GM23338 (cell line): Measurements from ENCODE around the gene SPRYD7. TPM values are rescaled to one million over a fixed set of nuclear protein-coding genes. Genes with fewer than 3 reads are reported as not detected.

ENCODE experiments used
- ATAC-seq: fragments of 200-7000 bp; cut with Tn5 transposase; 3 replicates; pipeline ENCODE4 v1.9.1; 2020
- DNase-seq: peaks from one replicate; pipeline ENCODE4 v3.0.0-alpha.2; 2015; ENCODE audit warnings: low spot score
- H2AFZ ChIP-seq: fragments of 200-600 bp; sonication (generic); 2 replicates; pipeline ENCODE4 v1.8.0; 2016; ENCODE audit warnings: antibody characterized with exemption, mild to moderate bottlenecking, moderate library complexity
- H3F3A ChIP-seq: fragments of 200-600 bp; sonication (generic); replicated peaks from 2 replicates; pipeline ENCODE4 v1.8.0; 2017; ENCODE audit warnings: antibody characterized with exemption, mixed run types, low read depth
- H3K27ac ChIP-seq: fragments of 200-600 bp; sonication (generic); 2 replicates; pipeline ENCODE4 v1.6.1; 2016; ENCODE audit warnings: low read depth
- H3K27me3 ChIP-seq: fragments of 200-600 bp; sonication (generic); 2 replicates; pipeline ENCODE4 v1.8.0; 2016; ENCODE audit warnings: mild to moderate bottlenecking, mixed run types, moderate library complexity; ENCODE audit not compliant: insufficient read depth
- H3K36me3 ChIP-seq: fragments of 200-600 bp; sonication (generic); 2 replicates; pipeline ENCODE4 v1.8.0; 2016; ENCODE audit warnings: mild to moderate bottlenecking; ENCODE audit not compliant: insufficient read depth
- H3K4me1 ChIP-seq: fragments of 200-600 bp; sonication (generic); 2 replicates; pipeline ENCODE4 v1.8.0; 2016; ENCODE audit warnings: mild to moderate bottlenecking, moderate library complexity; ENCODE audit not compliant: insufficient read depth
- H3K4me2 ChIP-seq: fragments of 200-600 bp; sonication (generic); 2 replicates; pipeline ENCODE4 v1.7.1; 2017; ENCODE audit warnings: mixed run types
- H3K4me3 ChIP-seq: fragments of 200-600 bp; sonication (generic); 2 replicates; pipeline ENCODE4 v1.6.1; 2016; ENCODE audit warnings: mixed run types
- H3K79me2 ChIP-seq: fragments of 200-600 bp; sonication (generic); replicated peaks from 2 replicates; pipeline ENCODE4 v1.8.0; 2017; ENCODE audit warnings: mild to moderate bottlenecking; ENCODE audit not compliant: insufficient read depth
- H3K9me2 ChIP-seq: fragments of 200-600 bp; sonication (generic); 2 replicates; pipeline ENCODE4 v1.8.0; 2017; ENCODE audit not compliant: insufficient read depth
- H4K20me1 ChIP-seq: fragments of 200-600 bp; sonication (generic); replicated peaks from 2 replicates; pipeline ENCODE4 v1.8.0; 2017; ENCODE audit warnings: mild to moderate bottlenecking; ENCODE audit not compliant: insufficient read depth
- H3K27ac Mint-ChIP-seq: 2 replicates; pipeline ENCODE4 v1.8.0; 2020; ENCODE audit warnings: inconsistent platforms, mild to moderate bottlenecking, moderate library complexity, mixed read lengths
- H3K27me3 Mint-ChIP-seq: 3 replicates; pipeline ENCODE4 v1.8.0; 2022; ENCODE audit warnings: low read depth, mild to moderate bottlenecking, moderate library complexity, mixed read lengths, inconsistent platforms; ENCODE audit not compliant: insufficient read depth, poor library complexity
- H3K36me3 Mint-ChIP-seq: 3 replicates; pipeline ENCODE4 v1.8.0; 2021; ENCODE audit warnings: low read depth, mild to moderate bottlenecking, inconsistent platforms, moderate library complexity, mixed read lengths
- H3K4me1 Mint-ChIP-seq: 3 replicates; pipeline ENCODE4 v1.8.0; 2020; ENCODE audit warnings: mild to moderate bottlenecking, inconsistent platforms, mixed read lengths
- H3K4me3 Mint-ChIP-seq: 3 replicates; pipeline ENCODE4 v1.8.0; 2021; ENCODE audit warnings: moderate library complexity, mild to moderate bottlenecking, inconsistent platforms, mixed read lengths
- H3K9me3 Mint-ChIP-seq: 3 replicates; pipeline ENCODE4 v1.8.0; 2020; ENCODE audit warnings: moderate library complexity, mild to moderate bottlenecking, inconsistent platforms, mixed read lengths
- CREB1 ChIP-seq: fragments of 250-450 bp; sonication (Bioruptor Pico); IDR thresholded peaks from 2 replicates; pipeline ENCODE4 v1.5.0; 2020; ENCODE audit warnings: low read depth, mild to moderate bottlenecking, moderate library complexity
- CTCF ChIP-seq, 2 experiments: fragments of 200-600 bp in 1 of 2; sonication (generic) in 1 of 2; conservative IDR thresholded peaks; 2 replicates each; pipeline versions ENCODE4 v1.5.1 to v1.6.1; 2016 to 2017; ENCODE audit warnings: antibody characterized with exemption in 2 of 2, low read depth in 2 of 2, mild to moderate bottlenecking in 2 of 2, moderate library complexity in 1 of 2
- EZH2phosphoT487 ChIP-seq: fragments of 200-600 bp; sonication (generic); IDR thresholded peaks from one replicate; pipeline ENCODE4 v1.8.1; 2018; ENCODE audit warnings: antibody characterized with exemption; ENCODE audit not compliant: unreplicated experiment
- JUNB ChIP-seq: IDR thresholded peaks from one replicate; pipeline ENCODE4 v1.6.1; 2016; ENCODE audit warnings: antibody characterized with exemption; ENCODE audit not compliant: unreplicated experiment
- NANOG ChIP-seq: IDR thresholded peaks from 2 replicates; pipeline ENCODE4 v1.6.1; 2016; ENCODE audit warnings: antibody characterized with exemption, borderline replicate concordance
- POLR2AphosphoS5 ChIP-seq: IDR thresholded peaks from 2 replicates; pipeline ENCODE4 v1.6.1; 2016; ENCODE audit warnings: antibody characterized with exemption, low read depth
- ZNF114 ChIP-seq: fragments of 250-450 bp; sonication (Bioruptor Pico); IDR thresholded peaks from 2 replicates; pipeline ENCODE4 v1.5.0; 2020; ENCODE audit warnings: mild to moderate bottlenecking, moderate library complexity
- ZNF331 ChIP-seq: fragments of 250-450 bp; sonication (Bioruptor Pico); IDR thresholded peaks from 2 replicates; pipeline ENCODE4 v1.5.0; 2020; ENCODE audit warnings: low read depth, mild to moderate bottlenecking, moderate library complexity
- polyA plus RNA-seq: library from polyadenylated mRNA; unstranded; fragments of >200 nt; fragmentation: Nextera tagmentation; extraction: Ambion mirVana; gene quantifications from 2 replicates; pipeline ENCODE4 v1.2.1, GENCODE V29; 2016
- total RNA-seq: library from RNA; depleted of rRNA; stranded (reverse); fragments of >200 nt; shearing (Covaris generic); gene quantifications from 2 replicates; pipeline ENCODE4 v1.2.3, GENCODE V29; 2014
- TF ChIP-seq, protein P1 (sequence below): fragments of 250-450 bp; sonication (Bioruptor Pico); IDR thresholded peaks from 2 replicates; pipeline ENCODE4 v1.5.0; 2020; ENCODE audit warnings: mild to moderate bottlenecking, moderate library complexity
- TF ChIP-seq, protein P2 (sequence below): IDR thresholded peaks from one replicate; pipeline ENCODE4 v1.6.1; 2018; ENCODE audit warnings: antibody characterized with exemption; ENCODE audit not compliant: unreplicated experiment

SPRYD7 gene
- total and polyA plus RNA-seq, 2 experiments from 2014 or later, result 2.9 to 7.4 TPM

- Histone ChIP-seq H3K4me1 (no peaks in the 10 kb centered on the region), H3K9me2 (no peaks in the 10 kb centered on the region), H3K27ac (no peak overlapping the region), H3K79me2 (no peaks in the 10 kb centered on the region), H3K4me3 (no peak overlapping the region), H3F3A (no peaks in the 10 kb centered on the region), H3K36me3 (no peaks in the 10 kb centered on the region), H3K4me2 (no peak overlapping the region), H4K20me1 (no peaks in the 10 kb centered on the region), H3K27me3 (no peaks in the 10 kb centered on the region), H2AFZ (no peak overlapping the region; the same call in 1 of the 2 replicates)
- Mint-ChIP-seq H3K27me3 (no peaks in the 10 kb centered on the region), H3K4me1 (no peaks in the 10 kb centered on the region), H3K9me3 (no peaks in the 10 kb centered on the region; the same call in 2 of the 3 replicates), H3K4me3 (no peak overlapping the region), H3K27ac (no peak overlapping the region), H3K36me3 (no peaks in the 10 kb centered on the region)
- no peak for TF ChIP-seq EZH2phosphoT487
- TF ChIP-seq NANOG, result no peak
- TF ChIP-seq CTCF (conservative IDR thresholded peaks at IDR 0.05; ENCODE audit: low read depth in 2 of 2), result no peak
- TF ChIP-seq ZNF331, result no peak
- TF ChIP-seq, protein P1, sequence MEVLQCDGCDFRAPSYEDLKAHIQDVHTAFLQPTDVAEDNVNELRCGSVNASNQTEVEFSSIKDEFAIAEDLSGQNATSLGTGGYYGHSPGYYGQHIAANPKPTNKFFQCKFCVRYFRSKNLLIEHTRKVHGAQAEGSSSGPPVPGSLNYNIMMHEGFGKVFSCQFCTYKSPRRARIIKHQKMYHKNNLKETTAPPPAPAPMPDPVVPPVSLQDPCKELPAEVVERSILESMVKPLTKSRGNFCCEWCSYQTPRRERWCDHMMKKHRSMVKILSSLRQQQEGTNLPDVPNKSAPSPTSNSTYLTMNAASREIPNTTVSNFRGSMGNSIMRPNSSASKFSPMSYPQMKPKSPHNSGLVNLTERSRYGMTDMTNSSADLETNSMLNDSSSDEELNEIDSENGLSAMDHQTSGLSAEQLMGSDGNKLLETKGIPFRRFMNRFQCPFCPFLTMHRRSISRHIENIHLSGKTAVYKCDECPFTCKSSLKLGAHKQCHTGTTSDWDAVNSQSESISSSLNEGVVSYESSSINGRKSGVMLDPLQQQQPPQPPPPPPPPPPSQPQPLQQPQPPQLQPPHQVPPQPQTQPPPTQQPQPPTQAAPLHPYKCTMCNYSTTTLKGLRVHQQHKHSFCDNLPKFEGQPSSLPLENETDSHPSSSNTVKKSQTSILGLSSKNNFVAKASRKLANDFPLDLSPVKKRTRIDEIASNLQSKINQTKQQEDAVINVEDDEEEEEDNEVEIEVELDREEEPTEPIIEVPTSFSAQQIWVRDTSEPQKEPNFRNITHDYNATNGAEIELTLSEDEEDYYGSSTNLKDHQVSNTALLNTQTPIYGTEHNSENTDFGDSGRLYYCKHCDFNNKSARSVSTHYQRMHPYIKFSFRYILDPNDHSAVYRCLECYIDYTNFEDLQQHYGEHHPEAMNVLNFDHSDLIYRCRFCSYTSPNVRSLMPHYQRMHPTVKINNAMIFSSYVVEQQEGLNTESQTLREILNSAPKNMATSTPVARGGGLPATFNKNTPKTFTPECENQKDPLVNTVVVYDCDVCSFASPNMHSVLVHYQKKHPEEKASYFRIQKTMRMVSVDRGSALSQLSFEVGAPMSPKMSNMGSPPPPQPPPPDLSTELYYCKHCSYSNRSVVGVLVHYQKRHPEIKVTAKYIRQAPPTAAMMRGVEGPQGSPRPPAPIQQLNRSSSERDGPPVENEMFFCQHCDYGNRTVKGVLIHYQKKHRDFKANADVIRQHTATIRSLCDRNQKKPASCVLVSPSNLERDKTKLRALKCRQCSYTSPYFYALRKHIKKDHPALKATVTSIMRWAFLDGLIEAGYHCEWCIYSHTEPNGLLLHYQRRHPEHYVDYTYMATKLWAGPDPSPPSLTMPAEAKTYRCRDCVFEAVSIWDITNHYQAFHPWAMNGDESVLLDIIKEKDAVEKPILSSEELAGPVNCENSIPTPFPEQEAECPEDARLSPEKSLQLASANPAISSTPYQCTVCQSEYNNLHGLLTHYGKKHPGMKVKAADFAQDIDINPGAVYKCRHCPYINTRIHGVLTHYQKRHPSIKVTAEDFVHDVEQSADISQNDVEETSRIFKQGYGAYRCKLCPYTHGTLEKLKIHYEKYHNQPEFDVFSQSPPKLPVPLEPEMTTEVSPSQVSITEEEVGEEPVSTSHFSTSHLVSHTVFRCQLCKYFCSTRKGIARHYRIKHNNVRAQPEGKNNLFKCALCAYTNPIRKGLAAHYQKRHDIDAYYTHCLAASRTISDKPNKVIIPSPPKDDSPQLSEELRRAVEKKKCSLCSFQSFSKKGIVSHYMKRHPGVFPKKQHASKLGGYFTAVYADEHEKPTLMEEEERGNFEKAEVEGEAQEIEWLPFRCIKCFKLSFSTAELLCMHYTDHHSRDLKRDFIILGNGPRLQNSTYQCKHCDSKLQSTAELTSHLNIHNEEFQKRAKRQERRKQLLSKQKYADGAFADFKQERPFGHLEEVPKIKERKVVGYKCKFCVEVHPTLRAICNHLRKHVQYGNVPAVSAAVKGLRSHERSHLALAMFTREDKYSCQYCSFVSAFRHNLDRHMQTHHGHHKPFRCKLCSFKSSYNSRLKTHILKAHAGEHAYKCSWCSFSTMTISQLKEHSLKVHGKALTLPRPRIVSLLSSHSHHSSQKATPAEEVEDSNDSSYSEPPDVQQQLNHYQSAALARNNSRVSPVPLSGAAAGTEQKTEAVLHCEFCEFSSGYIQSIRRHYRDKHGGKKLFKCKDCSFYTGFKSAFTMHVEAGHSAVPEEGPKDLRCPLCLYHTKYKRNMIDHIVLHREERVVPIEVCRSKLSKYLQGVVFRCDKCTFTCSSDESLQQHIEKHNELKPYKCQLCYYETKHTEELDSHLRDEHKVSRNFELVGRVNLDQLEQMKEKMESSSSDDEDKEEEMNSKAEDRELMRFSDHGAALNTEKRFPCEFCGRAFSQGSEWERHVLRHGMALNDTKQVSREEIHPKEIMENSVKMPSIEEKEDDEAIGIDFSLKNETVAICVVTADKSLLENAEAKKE (CRISPR knock-in tag), result no peak
- TF ChIP-seq POLR2AphosphoS5, result no peak
- TF ChIP-seq CREB1 (CRISPR knock-in tag), result no peak
- no peak for TF ChIP-seq JUNB
- no peak for TF ChIP-seq ZNF114 (CRISPR knock-in tag)
- TF ChIP-seq, protein P2, sequence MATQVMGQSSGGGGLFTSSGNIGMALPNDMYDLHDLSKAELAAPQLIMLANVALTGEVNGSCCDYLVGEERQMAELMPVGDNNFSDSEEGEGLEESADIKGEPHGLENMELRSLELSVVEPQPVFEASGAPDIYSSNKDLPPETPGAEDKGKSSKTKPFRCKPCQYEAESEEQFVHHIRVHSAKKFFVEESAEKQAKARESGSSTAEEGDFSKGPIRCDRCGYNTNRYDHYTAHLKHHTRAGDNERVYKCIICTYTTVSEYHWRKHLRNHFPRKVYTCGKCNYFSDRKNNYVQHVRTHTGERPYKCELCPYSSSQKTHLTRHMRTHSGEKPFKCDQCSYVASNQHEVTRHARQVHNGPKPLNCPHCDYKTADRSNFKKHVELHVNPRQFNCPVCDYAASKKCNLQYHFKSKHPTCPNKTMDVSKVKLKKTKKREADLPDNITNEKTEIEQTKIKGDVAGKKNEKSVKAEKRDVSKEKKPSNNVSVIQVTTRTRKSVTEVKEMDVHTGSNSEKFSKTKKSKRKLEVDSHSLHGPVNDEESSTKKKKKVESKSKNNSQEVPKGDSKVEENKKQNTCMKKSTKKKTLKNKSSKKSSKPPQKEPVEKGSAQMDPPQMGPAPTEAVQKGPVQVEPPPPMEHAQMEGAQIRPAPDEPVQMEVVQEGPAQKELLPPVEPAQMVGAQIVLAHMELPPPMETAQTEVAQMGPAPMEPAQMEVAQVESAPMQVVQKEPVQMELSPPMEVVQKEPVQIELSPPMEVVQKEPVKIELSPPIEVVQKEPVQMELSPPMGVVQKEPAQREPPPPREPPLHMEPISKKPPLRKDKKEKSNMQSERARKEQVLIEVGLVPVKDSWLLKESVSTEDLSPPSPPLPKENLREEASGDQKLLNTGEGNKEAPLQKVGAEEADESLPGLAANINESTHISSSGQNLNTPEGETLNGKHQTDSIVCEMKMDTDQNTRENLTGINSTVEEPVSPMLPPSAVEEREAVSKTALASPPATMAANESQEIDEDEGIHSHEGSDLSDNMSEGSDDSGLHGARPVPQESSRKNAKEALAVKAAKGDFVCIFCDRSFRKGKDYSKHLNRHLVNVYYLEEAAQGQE, result no peak
- no peak for ATAC-seq
- no peak for DNase-seq
Measured at GRCh38 chr13:49954674-49955455, 18.7 kb upstream of the SPRYD7 start.
